Measurements from ENCODE around the gene ZNF487. TPM values are rescaled to one million over a fixed set of nuclear protein-coding genes. Genes with fewer than 3 reads are reported as not detected.
"Not testable (repeated sequence)": the region's sequence is repeated elsewhere in the genome, so short reads cannot be mapped to it uniquely, and the experiment has no call there.

The ZNF487 gene
- total and polyA plus RNA-seq, 2 donors (not counting 1 experiment from before 2014, with no cell fraction given): 9.8 to 14.8 TPM

DNA sequence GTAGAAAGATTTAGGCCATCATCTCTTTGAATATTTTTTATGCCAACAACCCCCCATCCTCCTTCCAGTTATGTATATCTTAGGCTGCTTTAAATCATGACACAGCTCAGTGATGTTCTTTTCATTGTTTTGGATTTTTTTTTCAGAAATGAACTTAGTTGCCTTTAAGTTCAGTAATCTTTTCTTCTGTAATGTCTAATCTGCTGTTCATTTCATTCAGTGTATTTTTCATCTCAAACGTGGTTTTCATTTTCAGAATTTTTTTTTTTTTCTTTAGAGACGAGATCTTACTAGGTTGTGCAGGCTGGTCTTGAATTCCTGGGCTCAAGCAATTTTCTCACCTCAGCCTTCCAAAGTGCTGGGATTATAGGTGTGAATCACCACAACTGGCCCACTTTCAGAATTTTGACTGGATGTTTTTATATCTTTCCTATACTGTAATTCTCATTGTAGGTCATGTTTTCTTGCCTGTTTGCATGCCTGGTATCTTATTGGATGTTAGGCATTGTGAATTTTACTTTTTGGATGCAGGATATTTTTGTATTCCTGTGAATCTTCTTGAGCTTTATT is 8.1 kb downstream of the ZNF487 start:
- Histone ChIP-seq H3K79me2 (ENCODE audit: control insufficient read depth, insufficient read depth, low read length) (peaks cover 63% of the 10 kb centered on the region), H4K20me1 (ENCODE audit: control insufficient read depth, insufficient read depth, low read length, poor library complexity, severe bottlenecking) (peaks cover 4% of the 10 kb centered on the region), H3K9ac (ENCODE audit: low read length) (no peak overlapping the region), H3K36me3 (replicated peaks in 1 of 2; ENCODE audit: control extremely low read depth in 1 of 2, control insufficient read depth in 1 of 2, extremely low read depth in 1 of 2, insufficient read depth in 2 of 2, low read length in 1 of 2) (no peaks in the 10 kb centered on the region), H3K27ac (ENCODE audit: low read length in 2 of 2) (no peak overlapping the region), H3K4me3 (ENCODE audit: control extremely low read depth in 1 of 5, extremely low read depth in 1 of 5, insufficient read depth in 1 of 5, low read depth in 2 of 5, low read length in 4 of 5) (no peak overlapping the region), H3K9me3 (ENCODE audit: control extremely low read depth in 1 of 3, control insufficient read depth in 2 of 3, insufficient read depth in 1 of 3, low read length in 2 of 3) (peaks cover 0 to 16% (median 0%) of the 10 kb centered on the region in 3 donors), H3K27me3 (replicated peaks in 1 of 4; ENCODE audit: control extremely low read depth in 1 of 4, control insufficient read depth in 3 of 4, insufficient read depth in 4 of 4, low read length in 3 of 4) (no peaks in the 10 kb centered on the region), H3K4me2 (replicated peaks; ENCODE audit: low read depth, low read length, poor library complexity, severe bottlenecking) (no peak overlapping the region), H2AFZ (ENCODE audit: insufficient read depth, low read depth, low read length, poor library complexity, severe bottlenecking) (no peak overlapping the region), H3K4me1 (ENCODE audit: control insufficient read depth in 2 of 2, insufficient read depth in 2 of 2, low read length in 2 of 2) (peaks cover 9 to 19% of the 10 kb centered on the region in 2 donors)
- no peak for DNase-seq
- Mint-ChIP-seq H3K9me3 (ENCODE audit: insufficient read depth) (no peaks in the 10 kb centered on the region), H3K27ac (no peak overlapping the region), H3K27me3 (no peaks in the 10 kb centered on the region), H3K4me1 (peaks cover 9% of the 10 kb centered on the region), H3K4me3 (no peak overlapping the region)
- CTCF ChIA-PET: no interaction called here
- intact Hi-C loops (cut with micrococcal nuclease): no loop called here
- WGBS (ENCODE audit: insufficient coverage): no CpG with 5 or more reads among the region's 2 CpGs
- ATAC-seq (ENCODE audit: low read depth): no peak
- POLR2A ChIA-PET: no interaction called here
- TF ChIP-seq, protein P1, sequence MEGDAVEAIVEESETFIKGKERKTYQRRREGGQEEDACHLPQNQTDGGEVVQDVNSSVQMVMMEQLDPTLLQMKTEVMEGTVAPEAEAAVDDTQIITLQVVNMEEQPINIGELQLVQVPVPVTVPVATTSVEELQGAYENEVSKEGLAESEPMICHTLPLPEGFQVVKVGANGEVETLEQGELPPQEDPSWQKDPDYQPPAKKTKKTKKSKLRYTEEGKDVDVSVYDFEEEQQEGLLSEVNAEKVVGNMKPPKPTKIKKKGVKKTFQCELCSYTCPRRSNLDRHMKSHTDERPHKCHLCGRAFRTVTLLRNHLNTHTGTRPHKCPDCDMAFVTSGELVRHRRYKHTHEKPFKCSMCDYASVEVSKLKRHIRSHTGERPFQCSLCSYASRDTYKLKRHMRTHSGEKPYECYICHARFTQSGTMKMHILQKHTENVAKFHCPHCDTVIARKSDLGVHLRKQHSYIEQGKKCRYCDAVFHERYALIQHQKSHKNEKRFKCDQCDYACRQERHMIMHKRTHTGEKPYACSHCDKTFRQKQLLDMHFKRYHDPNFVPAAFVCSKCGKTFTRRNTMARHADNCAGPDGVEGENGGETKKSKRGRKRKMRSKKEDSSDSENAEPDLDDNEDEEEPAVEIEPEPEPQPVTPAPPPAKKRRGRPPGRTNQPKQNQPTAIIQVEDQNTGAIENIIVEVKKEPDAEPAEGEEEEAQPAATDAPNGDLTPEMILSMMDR (IDR thresholded peaks at IDR 0.05): no peak
- TF ChIP-seq EZH2 (IDR thresholded peaks at IDR 0.05; ENCODE audit: borderline replicate concordance, insufficient read depth, low read depth, low read length, poor library complexity, severe bottlenecking): no peak

DNA sequence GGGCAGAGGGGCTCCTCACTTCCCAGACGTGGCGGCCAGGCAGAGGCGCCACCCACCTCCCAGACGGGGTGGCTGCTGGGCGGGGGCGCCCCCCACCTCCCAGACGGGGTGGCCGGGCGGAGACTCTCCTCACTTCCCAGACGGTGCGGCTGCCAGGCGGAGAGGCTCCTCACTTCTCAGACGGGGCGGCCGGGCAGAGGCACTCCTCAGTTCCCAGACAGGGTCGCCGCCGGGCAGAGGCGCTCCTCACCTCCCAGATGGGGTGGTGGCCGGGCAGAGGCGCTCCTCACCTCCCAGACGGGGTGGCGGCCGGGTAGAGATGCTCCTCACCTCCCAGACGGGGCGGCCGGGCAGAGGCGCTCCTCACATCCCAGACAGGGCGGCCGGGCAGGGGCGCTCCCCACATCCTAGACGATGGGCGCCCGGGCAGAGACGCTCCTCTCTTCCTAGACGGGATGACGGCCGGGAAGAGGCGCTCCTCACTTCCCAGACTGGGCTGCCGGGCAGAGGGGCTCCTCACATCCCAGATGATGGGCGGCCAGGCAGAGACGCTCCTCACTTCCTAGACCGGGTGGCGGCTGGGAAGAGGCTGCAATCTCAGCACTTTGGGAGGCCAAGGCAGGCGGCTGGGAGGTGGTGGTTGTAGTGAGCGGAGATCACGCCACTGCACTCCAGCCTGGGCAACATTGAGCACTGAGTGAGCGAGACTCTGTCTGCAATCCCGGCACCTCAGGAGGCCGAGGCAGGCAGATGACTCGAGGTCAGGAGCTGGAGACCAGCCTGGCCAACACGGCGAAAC is 9.5 kb downstream of the ZNF487 start:
- H3K36me3 ChIP-seq (replicated peaks in 1 of 2; ENCODE audit: control extremely low read depth in 1 of 2, control insufficient read depth in 1 of 2, extremely low read depth in 1 of 2, insufficient read depth in 2 of 2, low read length in 1 of 2); intact Hi-C loops (cut with micrococcal nuclease); CTCF ChIA-PET; DNase-seq; H3K27ac ChIP-seq (ENCODE audit: low read length in 2 of 2); H4K20me1 ChIP-seq (ENCODE audit: control insufficient read depth, insufficient read depth, low read length, poor library complexity, severe bottlenecking); H2AFZ ChIP-seq (ENCODE audit: insufficient read depth, low read depth, low read length, poor library complexity, severe bottlenecking); H3K4me3 ChIP-seq (ENCODE audit: control extremely low read depth in 1 of 5, extremely low read depth in 1 of 5, insufficient read depth in 1 of 5, low read depth in 2 of 5, low read length in 4 of 5); H3K27me3 Mint-ChIP-seq; H3K9me3 Mint-ChIP-seq (ENCODE audit: insufficient read depth); H3K9ac ChIP-seq (ENCODE audit: low read length); H3K27ac Mint-ChIP-seq; H3K4me3 Mint-ChIP-seq; H3K27me3 ChIP-seq (replicated peaks in 1 of 4; ENCODE audit: control extremely low read depth in 1 of 4, control insufficient read depth in 3 of 4, insufficient read depth in 4 of 4, low read length in 3 of 4); ATAC-seq (ENCODE audit: low read depth); H3K4me1 Mint-ChIP-seq; H3K4me2 ChIP-seq (replicated peaks; ENCODE audit: low read depth, low read length, poor library complexity, severe bottlenecking): not testable (repeated sequence)
- POLR2A ChIA-PET: interaction anchor here (0.6 kb wide), 1 partner anchor 21 kb away, joined by 3 read pairs; no protein-coding TSS in a partner anchor
- Histone ChIP-seq H3K9me3 (ENCODE audit: control extremely low read depth in 1 of 3, control insufficient read depth in 2 of 3, insufficient read depth in 1 of 3, low read length in 2 of 3) (peaks cover 0 to 16% (median 0%) of the 10 kb centered on the region in 3 donors), H3K79me2 (ENCODE audit: control insufficient read depth, insufficient read depth, low read length) (peaks cover 58% of the 10 kb centered on the region), H3K4me1 (ENCODE audit: control insufficient read depth in 2 of 2, insufficient read depth in 2 of 2, low read length in 2 of 2) (peaks cover 4 to 20% of the 10 kb centered on the region in 2 donors)
- WGBS (ENCODE audit: insufficient coverage): 96% methylated on average over 40 of the region's 53 CpGs

Measured in B cell (primary cell).